AG10803 (cell line): ENCODE data around the gene PTPRC.

Source experiments
- DNase-seq: peaks from one replicate; pipeline ENCODE4 v3.0.0; 2010; ENCODE audit warnings: low read depth
- H3K4me3 ChIP-seq: 2 replicates; pipeline ENCODE4 v1.5.1; 2011; ENCODE audit warnings: mild to moderate bottlenecking, low read length, control low read depth
- CTCF ChIP-seq: conservative IDR thresholded peaks from 2 replicates; pipeline ENCODE4 v1.5.1; 2011; ENCODE audit warnings: mild to moderate bottlenecking, low read length, control low read depth, inconsistent platforms

Gene PTPRC

DNA sequence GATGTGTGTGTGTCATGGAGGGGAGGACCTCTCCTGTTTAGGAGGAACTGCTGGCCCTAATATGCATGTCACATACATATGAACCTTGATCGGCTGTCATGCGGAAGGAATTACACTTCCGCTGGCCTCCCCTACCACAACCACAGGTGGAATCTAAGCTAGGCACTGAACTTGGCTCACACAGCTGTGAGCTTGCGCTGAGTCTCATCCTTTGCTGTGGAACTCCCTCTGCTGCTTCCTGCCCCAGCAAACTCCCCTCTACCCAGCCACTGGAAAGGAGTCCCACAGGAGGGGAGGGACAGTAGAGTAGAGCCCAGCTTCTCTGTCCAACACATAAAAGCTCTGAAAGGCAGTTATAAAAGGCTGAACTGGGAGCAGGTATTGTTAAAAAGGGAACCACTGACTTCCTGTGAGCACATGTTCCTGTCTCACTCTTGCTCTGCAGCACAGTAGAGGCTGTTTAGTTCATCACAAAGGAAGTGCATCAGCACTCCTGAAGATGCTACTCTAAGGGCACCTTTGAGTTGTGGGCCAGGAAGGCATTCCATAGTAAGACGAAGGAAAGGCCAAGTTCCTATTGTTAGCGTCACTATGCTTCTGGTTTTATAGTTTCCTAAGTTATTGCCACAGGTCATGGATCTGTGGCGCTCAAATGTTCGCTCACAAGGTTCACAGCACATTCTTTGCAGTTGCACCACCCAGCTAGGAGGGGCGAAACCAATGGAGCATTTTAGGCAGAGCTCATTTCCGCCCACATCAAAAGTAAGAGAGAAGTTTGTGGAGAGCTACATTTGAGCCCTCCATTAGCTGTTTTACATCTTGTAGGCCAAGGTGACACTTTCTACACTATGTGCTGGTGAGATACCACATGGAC is 17.7 kb upstream of the PTPRC start:
- DNase-seq = no peak
- TF ChIP-seq CTCF = no peak
- H3K4me3 ChIP-seq = no peak overlapping the region

GRCh38 chr1:198622001-198622400 is 16.8 kb upstream of the PTPRC start:
- H3K4me3 ChIP-seq = no peak overlapping the region
- TF ChIP-seq CTCF = no peak
- DNase-seq = no peak

- peak; percentile 86 for DNase-seq
- H3K4me3 ChIP-seq = no peak overlapping the region
- TF ChIP-seq CTCF = no peak
Observed at GRCh38 chr1:198623752-198624647, 14.8 kb upstream of the PTPRC start.

- no peak overlapping the region for H3K4me3 ChIP-seq
- no peak for TF ChIP-seq CTCF
- DNase-seq = no peak
Observed at GRCh38 chr1:198624648-198624980, 14.2 kb upstream of the PTPRC start.

DNA sequence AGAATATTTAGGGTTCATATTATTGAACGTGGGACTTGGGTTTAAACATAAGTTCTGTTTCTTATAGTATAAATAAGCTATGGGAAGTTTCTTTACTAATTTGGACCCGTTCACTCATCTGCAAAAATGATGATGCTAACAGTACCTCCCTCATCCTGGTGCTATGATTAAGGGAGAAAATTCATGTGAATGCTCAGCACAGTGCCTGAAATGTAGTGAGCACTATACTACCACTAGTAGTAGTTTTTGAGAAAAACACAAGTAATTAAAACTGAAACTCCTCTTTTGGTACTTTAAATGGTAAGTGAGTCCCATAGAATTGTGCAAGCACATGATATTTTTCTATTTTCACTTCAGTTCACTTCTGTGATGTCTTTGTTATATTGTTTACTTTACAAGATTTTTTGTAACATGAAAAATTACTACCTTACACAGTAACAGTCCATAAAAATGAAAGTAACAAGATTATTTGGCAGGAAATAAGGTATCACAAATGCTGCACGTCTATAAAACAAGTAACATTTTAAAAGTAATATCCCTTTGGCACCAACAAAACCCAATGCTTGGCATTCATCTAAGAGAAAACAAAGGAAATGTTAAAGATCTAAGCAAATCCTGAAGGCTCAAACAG is 11.3 kb upstream of the PTPRC start:
- no peak for DNase-seq
- no peak for TF ChIP-seq CTCF
- H3K4me3 ChIP-seq = no peak overlapping the region

DNA sequence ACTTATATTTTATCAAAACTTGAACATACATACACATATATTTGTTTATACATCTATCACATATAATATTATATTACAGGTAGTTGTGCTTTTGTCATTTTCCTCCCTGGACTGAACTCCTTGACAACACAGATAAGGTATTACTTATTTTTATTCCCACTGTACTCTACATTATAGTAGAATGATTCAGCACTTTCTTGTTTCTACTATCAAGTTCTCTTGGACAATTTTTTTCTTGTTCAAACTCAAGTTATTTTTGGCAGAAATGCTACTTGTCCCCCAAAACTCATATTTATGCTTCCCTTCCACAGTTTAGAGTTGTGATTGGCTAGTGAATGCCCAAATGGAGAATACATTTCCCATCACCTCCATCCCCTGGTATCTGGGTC is 10.8 kb upstream of the PTPRC start:
- no peak for TF ChIP-seq CTCF
- no peak overlapping the region for H3K4me3 ChIP-seq
- DNase-seq = no peak
